HEK293 (cell line): ENCODE results near the gene CEP85.

ENCODE experiments used
- CTCF ChIA-PET: fragments of 350-600 bp; formaldehyde crosslinking; extraction: SDS; loops from one replicate; lab custom pipeline; 2021; ENCODE audit warnings: antibody characterized with exemption; lab: Yijun Ruan, JAX
- POLR2A ChIA-PET: fragments of 300-600 bp; formaldehyde crosslinking; extraction: SDS; loops from one replicate; lab custom pipeline; 2020; ENCODE audit warnings: antibody characterized with exemption, inconsistent platforms; lab: Yijun Ruan, JAX
- H3K27ac ChIP-seq: fragments of 200-500 bp; sonication (Bioruptor generic); 2 replicates; pipeline ENCODE4 v1.5.1; 2014; ENCODE audit warnings: low read depth, low read length, control low read depth, inconsistent platforms; ENCODE audit errors: extremely low read depth
- H3K36me3 ChIP-seq, 2 experiments: fragments of 200-500 bp in 1 of 2; sonication (Bioruptor generic) in 1 of 2; 1 replicate in 1 of 2; 2 replicates in 1 of 2; pipeline ENCODE4 v1.5.1; 2014 to 2017; ENCODE audit warnings: inconsistent platforms in 2 of 2, low read length in 2 of 2; ENCODE audit not compliant: control insufficient read depth in 2 of 2, insufficient read depth in 1 of 2
- H3K4me1 ChIP-seq: fragments of 200-500 bp; sonication (Bioruptor generic); 2 replicates; pipeline ENCODE4 v1.5.1; 2014; ENCODE audit warnings: mild to moderate bottlenecking, low read length, inconsistent platforms; ENCODE audit not compliant: control insufficient read depth, insufficient read depth
- H3K4me3 ChIP-seq: 2 replicates; pipeline ENCODE4 v1.5.1; 2011; ENCODE audit warnings: low read depth, mild to moderate bottlenecking, control low read depth, low read length, moderate library complexity
- H3K9me3 ChIP-seq: fragments of 200-500 bp; sonication (Bioruptor generic); 2 replicates; pipeline ENCODE4 v1.5.1; 2014; ENCODE audit warnings: low read depth, low read length, inconsistent platforms; ENCODE audit not compliant: control insufficient read depth, insufficient read depth
- GLI4 ChIP-seq: fragments of 450-650 bp; formaldehyde crosslinking; IDR thresholded peaks from 2 replicates; pipeline ENCODE4 v1.5.1; 2016; ENCODE audit warnings: missing biosample characterization, missing genetic modification characterization
- GLIS1 ChIP-seq: fragments of 450-650 bp; formaldehyde crosslinking; IDR thresholded peaks from 2 replicates; pipeline ENCODE4 v1.5.1; 2016; ENCODE audit warnings: missing biosample characterization, missing genetic modification characterization
- KLF17 ChIP-seq: fragments of 450-650 bp; formaldehyde crosslinking; IDR thresholded peaks from 2 replicates; pipeline ENCODE4 v1.5.1; 2016; ENCODE audit warnings: missing biosample characterization, missing genetic modification characterization
- MEIS1 ChIP-seq: sonication (generic); formaldehyde crosslinking; IDR thresholded peaks from 2 replicates; pipeline ENCODE4 v1.8.1; 2022; ENCODE audit warnings: missing genetic modification reagents, mild to moderate bottlenecking, borderline replicate concordance
- OVOL3 ChIP-seq: fragments of 450-650 bp; formaldehyde crosslinking; IDR thresholded peaks from 2 replicates; pipeline ENCODE4 v1.5.1; 2016; ENCODE audit warnings: missing biosample characterization, missing genetic modification characterization
- PRDM10 ChIP-seq: fragments of 450-650 bp; formaldehyde crosslinking; IDR thresholded peaks from 2 replicates; pipeline ENCODE4 v1.5.1; 2016; ENCODE audit warnings: missing biosample characterization, missing genetic modification characterization
- SETDB1 ChIP-seq: IDR thresholded peaks from one replicate; pipeline ENCODE4 v1.6.1; 2017; ENCODE audit warnings: mild to moderate bottlenecking, low read length, moderate library complexity, mixed read lengths; ENCODE audit not compliant: insufficient read length
- TCF7L2 ChIP-seq: IDR thresholded peaks from 2 replicates; pipeline ENCODE4 v1.6.1; 2011; ENCODE audit warnings: low read depth, mild to moderate bottlenecking, inconsistent platforms, low read length, moderate library complexity, borderline replicate concordance
- ZBTB21 ChIP-seq: fragments of 450-650 bp; formaldehyde crosslinking; IDR thresholded peaks from 2 replicates; pipeline ENCODE4 v1.5.1; 2017; ENCODE audit warnings: missing biosample characterization, missing genetic modification characterization
- ZBTB8A ChIP-seq: fragments of 450-650 bp; formaldehyde crosslinking; IDR thresholded peaks from 2 replicates; pipeline ENCODE4 v1.5.1; 2016; ENCODE audit warnings: missing biosample characterization, missing genetic modification characterization
- ZEB2 ChIP-seq: fragments of 450-650 bp; formaldehyde crosslinking; IDR thresholded peaks from 2 replicates; pipeline ENCODE4 v1.5.1; 2016; ENCODE audit warnings: missing biosample characterization, missing genetic modification characterization
- ZFHX2 ChIP-seq: fragments of 450-650 bp; formaldehyde crosslinking; conservative IDR thresholded peaks from 2 replicates; pipeline ENCODE4 v1.5.1; 2016; ENCODE audit warnings: missing biosample characterization, missing genetic modification characterization
- ZNF16 ChIP-seq: fragments of 450-650 bp; formaldehyde crosslinking; IDR thresholded peaks from 2 replicates; pipeline ENCODE4 v1.5.1; 2016; ENCODE audit warnings: low read depth, missing biosample characterization, missing genetic modification characterization
- ZNF214 ChIP-seq: fragments of 450-650 bp; formaldehyde crosslinking; IDR thresholded peaks from 2 replicates; pipeline ENCODE4 v1.5.1; 2017; ENCODE audit warnings: missing biosample characterization, mild to moderate bottlenecking, missing genetic modification characterization, borderline replicate concordance
- ZNF266 ChIP-seq: fragments of 450-650 bp; formaldehyde crosslinking; IDR thresholded peaks from 2 replicates; pipeline ENCODE4 v1.5.1; 2016; ENCODE audit warnings: missing biosample characterization, missing genetic modification characterization, low read depth
- ZNF350 ChIP-seq: fragments of 450-650 bp; formaldehyde crosslinking; IDR thresholded peaks from 2 replicates; pipeline ENCODE4 v1.5.0; 2017; ENCODE audit warnings: missing biosample characterization, mild to moderate bottlenecking, missing genetic modification characterization
- ZNF354C ChIP-seq: fragments of 450-650 bp; formaldehyde crosslinking; IDR thresholded peaks from 2 replicates; pipeline ENCODE4 v1.5.1; 2016; ENCODE audit warnings: missing biosample characterization, missing genetic modification characterization, low read depth, borderline replicate concordance
- ZNF426 ChIP-seq: fragments of 450-650 bp; formaldehyde crosslinking; IDR thresholded peaks from 2 replicates; pipeline ENCODE4 v1.5.1; 2017; ENCODE audit warnings: missing biosample characterization, missing genetic modification characterization, mild to moderate bottlenecking, inconsistent platforms, moderate library complexity
- ZNF530 ChIP-seq: fragments of 450-650 bp; formaldehyde crosslinking; IDR thresholded peaks from 2 replicates; pipeline ENCODE4 v1.5.1; 2016; ENCODE audit warnings: low read depth, missing biosample characterization, missing genetic modification characterization
- ZNF544 ChIP-seq: fragments of 450-650 bp; formaldehyde crosslinking; IDR thresholded peaks from 2 replicates; pipeline ENCODE4 v1.5.0; 2017; ENCODE audit warnings: missing biosample characterization, missing genetic modification characterization
- ZNF610 ChIP-seq: fragments of 450-650 bp; formaldehyde crosslinking; IDR thresholded peaks from 2 replicates; pipeline ENCODE4 v1.5.1; 2016; ENCODE audit warnings: missing biosample characterization, missing genetic modification characterization, borderline replicate concordance
- ZNF621 ChIP-seq: fragments of 450-650 bp; formaldehyde crosslinking; IDR thresholded peaks from 2 replicates; pipeline ENCODE4 v1.5.1; 2017; ENCODE audit warnings: missing biosample characterization, missing genetic modification characterization
- ZNF660 ChIP-seq: fragments of 450-650 bp; IDR thresholded peaks from 2 replicates; pipeline ENCODE4 v1.5.1; 2018; ENCODE audit warnings: missing biosample characterization, mild to moderate bottlenecking, missing genetic modification characterization
- ZNF768 ChIP-seq: fragments of 450-650 bp; formaldehyde crosslinking; IDR thresholded peaks from 2 replicates; pipeline ENCODE4 v1.5.1; 2018; ENCODE audit warnings: missing biosample characterization, mild to moderate bottlenecking, missing genetic modification characterization
- TF ChIP-seq, protein P1 (sequence below): fragments of 450-650 bp; formaldehyde crosslinking; IDR thresholded peaks from 2 replicates; pipeline ENCODE4 v1.5.1; 2016; ENCODE audit warnings: missing biosample characterization, missing genetic modification characterization, borderline replicate concordance
- TF ChIP-seq, protein P2 (sequence below): fragments of 450-650 bp; formaldehyde crosslinking; IDR thresholded peaks from 2 replicates; pipeline ENCODE4 v1.5.1; 2016; ENCODE audit warnings: missing biosample characterization, missing genetic modification characterization
- TF ChIP-seq, protein P3 (sequence below): fragments of 450-650 bp; formaldehyde crosslinking; IDR thresholded peaks from 2 replicates; pipeline ENCODE4 v1.5.1; 2016; ENCODE audit warnings: missing biosample characterization, missing genetic modification characterization

Gene CEP85

GRCh38 chr1:26259005-26259404 lies 25.0 kb downstream of the CEP85 start:
- ChIA-PET POLR2A (no interaction called here), CTCF (interaction anchor here (1.1 kb wide), 1 partner anchor 16 kb away, joined by 3 read pairs; no protein-coding TSS in a partner anchor)
- H3K9me3 ChIP-seq, result no peaks in the 10 kb centered on the region

GRCh38 chr1:26259578-26259977 lies 25.6 kb downstream of the CEP85 start:
- H3K4me3 ChIP-seq, result no peak overlapping the region
- ChIA-PET POLR2A (no interaction called here), CTCF (interaction anchor here (1.1 kb wide), 1 partner anchor 16 kb away, joined by 3 read pairs; no protein-coding TSS in a partner anchor)
- H3K9me3 ChIP-seq, result no peaks in the 10 kb centered on the region
- H3K27ac ChIP-seq, result no peak overlapping the region
- H3K4me1 ChIP-seq, result no peaks in the 10 kb centered on the region
- H3K36me3 ChIP-seq, result peaks cover 53 to 93% of the 10 kb centered on the region in 2 experiments
- no peak for TF ChIP-seq ZNF426 (tag by site-specific recombination)
- TF ChIP-seq, protein P1, sequence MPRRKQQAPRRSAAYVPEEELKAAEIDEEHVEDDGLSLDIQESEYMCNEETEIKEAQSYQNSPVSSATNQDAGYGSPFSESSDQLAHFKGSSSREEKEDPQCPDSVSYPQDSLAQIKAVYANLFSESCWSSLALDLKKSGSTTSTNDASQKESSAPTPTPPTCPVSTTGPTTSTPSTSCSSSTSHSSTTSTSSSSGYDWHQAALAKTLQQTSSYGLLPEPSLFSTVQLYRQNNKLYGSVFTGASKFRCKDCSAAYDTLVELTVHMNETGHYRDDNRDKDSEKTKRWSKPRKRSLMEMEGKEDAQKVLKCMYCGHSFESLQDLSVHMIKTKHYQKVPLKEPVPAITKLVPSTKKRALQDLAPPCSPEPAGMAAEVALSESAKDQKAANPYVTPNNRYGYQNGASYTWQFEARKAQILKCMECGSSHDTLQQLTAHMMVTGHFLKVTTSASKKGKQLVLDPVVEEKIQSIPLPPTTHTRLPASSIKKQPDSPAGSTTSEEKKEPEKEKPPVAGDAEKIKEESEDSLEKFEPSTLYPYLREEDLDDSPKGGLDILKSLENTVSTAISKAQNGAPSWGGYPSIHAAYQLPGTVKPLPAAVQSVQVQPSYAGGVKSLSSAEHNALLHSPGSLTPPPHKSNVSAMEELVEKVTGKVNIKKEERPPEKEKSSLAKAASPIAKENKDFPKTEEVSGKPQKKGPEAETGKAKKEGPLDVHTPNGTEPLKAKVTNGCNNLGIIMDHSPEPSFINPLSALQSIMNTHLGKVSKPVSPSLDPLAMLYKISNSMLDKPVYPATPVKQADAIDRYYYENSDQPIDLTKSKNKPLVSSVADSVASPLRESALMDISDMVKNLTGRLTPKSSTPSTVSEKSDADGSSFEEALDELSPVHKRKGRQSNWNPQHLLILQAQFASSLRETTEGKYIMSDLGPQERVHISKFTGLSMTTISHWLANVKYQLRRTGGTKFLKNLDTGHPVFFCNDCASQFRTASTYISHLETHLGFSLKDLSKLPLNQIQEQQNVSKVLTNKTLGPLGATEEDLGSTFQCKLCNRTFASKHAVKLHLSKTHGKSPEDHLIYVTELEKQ (tag by site-specific recombination), result no peak
- no peak for TF ChIP-seq ZNF621 (tag by site-specific recombination)
- no peak for TF ChIP-seq ZNF530
- no peak for TF ChIP-seq MEIS1 (CRISPR knock-in tag)
- TF ChIP-seq KLF17 (tag by site-specific recombination), result no peak
- no peak for TF ChIP-seq ZBTB21 (tag by site-specific recombination)
- TF ChIP-seq TCF7L2, result no peak

More at GRCh38 chr1:26259005-26259404, 25.0 kb downstream of the CEP85 start:
- Histone ChIP-seq H3K36me3 (peaks cover 50 to 92% of the 10 kb centered on the region in 2 experiments), H3K4me3 (no peak overlapping the region), H3K27ac (no peak overlapping the region)
- TF ChIP-seq, protein P2, sequence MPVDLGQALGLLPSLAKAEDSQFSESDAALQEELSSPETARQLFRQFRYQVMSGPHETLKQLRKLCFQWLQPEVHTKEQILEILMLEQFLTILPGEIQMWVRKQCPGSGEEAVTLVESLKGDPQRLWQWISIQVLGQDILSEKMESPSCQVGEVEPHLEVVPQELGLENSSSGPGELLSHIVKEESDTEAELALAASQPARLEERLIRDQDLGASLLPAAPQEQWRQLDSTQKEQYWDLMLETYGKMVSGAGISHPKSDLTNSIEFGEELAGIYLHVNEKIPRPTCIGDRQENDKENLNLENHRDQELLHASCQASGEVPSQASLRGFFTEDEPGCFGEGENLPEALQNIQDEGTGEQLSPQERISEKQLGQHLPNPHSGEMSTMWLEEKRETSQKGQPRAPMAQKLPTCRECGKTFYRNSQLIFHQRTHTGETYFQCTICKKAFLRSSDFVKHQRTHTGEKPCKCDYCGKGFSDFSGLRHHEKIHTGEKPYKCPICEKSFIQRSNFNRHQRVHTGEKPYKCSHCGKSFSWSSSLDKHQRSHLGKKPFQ, result no peak
- TF ChIP-seq ZNF530 (no peak), ZNF214 (tag by site-specific recombination) (no peak), ZNF354C (tag by site-specific recombination) (no peak), ZNF350 (tag by site-specific recombination) (no peak), ZNF610 (tag by site-specific recombination) (no peak), ZNF768 (tag by site-specific recombination) (no peak), GLIS1 (no peak), PRDM10 (tag by site-specific recombination) (no peak), OVOL3 (tag by site-specific recombination) (no peak), ZNF660 (no peak), ZNF266 (no peak), ZFHX2 (tag by site-specific recombination) (no peak), SETDB1 (no peak), ZNF16 (tag by site-specific recombination) (no peak), ZEB2 (no peak), GLI4 (tag by site-specific recombination) (no peak), ZNF544 (tag by site-specific recombination) (no peak), ZBTB8A (tag by site-specific recombination) (no peak)
- TF ChIP-seq, protein P3, sequence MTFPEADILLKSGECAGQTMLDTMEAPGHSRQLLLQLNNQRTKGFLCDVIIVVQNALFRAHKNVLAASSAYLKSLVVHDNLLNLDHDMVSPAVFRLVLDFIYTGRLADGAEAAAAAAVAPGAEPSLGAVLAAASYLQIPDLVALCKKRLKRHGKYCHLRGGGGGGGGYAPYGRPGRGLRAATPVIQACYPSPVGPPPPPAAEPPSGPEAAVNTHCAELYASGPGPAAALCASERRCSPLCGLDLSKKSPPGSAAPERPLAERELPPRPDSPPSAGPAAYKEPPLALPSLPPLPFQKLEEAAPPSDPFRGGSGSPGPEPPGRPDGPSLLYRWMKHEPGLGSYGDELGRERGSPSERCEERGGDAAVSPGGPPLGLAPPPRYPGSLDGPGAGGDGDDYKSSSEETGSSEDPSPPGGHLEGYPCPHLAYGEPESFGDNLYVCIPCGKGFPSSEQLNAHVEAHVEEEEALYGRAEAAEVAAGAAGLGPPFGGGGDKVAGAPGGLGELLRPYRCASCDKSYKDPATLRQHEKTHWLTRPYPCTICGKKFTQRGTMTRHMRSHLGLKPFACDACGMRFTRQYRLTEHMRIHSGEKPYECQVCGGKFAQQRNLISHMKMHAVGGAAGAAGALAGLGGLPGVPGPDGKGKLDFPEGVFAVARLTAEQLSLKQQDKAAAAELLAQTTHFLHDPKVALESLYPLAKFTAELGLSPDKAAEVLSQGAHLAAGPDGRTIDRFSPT (tag by site-specific recombination), result no peak
- TF ChIP-seq, all 188 proteins: peak for 0
- H3K4me1 ChIP-seq, result no peaks in the 10 kb centered on the region
